Karpas-422 (cell line): ENCODE data around the gene POLN. TPM values are rescaled to one million over a fixed set of nuclear protein-coding genes. Genes with fewer than 3 reads are reported as not detected.

Experiments
- DNase-seq: peaks from one replicate; pipeline ENCODE4 v3.0.0-alpha.2; 2015
- H2AFZ ChIP-seq: fragments of 200-600 bp; sonication (generic); 2 replicates; pipeline ENCODE4 v1.6.1; 2014; ENCODE audit warnings: antibody characterized with exemption, low read length, mixed read lengths
- H3K27ac ChIP-seq: fragments of 200-600 bp; sonication (generic); 2 replicates; pipeline ENCODE4 v1.5.1; 2014; ENCODE audit warnings: mild to moderate bottlenecking, low read length, moderate library complexity
- H3K27me3 ChIP-seq: fragments of 200-600 bp; sonication (generic); 2 replicates; pipeline ENCODE4 v1.6.1; 2014; ENCODE audit warnings: low read length, mixed read lengths
- H3K36me3 ChIP-seq: fragments of 200-600 bp; sonication (generic); 2 replicates; pipeline ENCODE4 v1.6.1; 2014; ENCODE audit warnings: low read length, mixed read lengths; ENCODE audit not compliant: insufficient read depth
- H3K4me1 ChIP-seq: fragments of 200-600 bp; sonication (generic); 2 replicates; pipeline ENCODE4 v1.6.1; 2014; ENCODE audit warnings: mild to moderate bottlenecking, low read length, mixed read lengths
- H3K4me2 ChIP-seq: fragments of 200-600 bp; sonication (generic); 2 replicates; pipeline ENCODE4 v1.6.1; 2014; ENCODE audit warnings: low read length, low read depth, mild to moderate bottlenecking; ENCODE audit not compliant: poor library complexity, severe bottlenecking
- H3K4me3 ChIP-seq: fragments of 200-600 bp; sonication (generic); 2 replicates; pipeline ENCODE4 v1.5.1; 2014; ENCODE audit warnings: mild to moderate bottlenecking, antibody characterized with exemption, low read length, mixed read lengths
- H3K79me2 ChIP-seq: fragments of 200-600 bp; sonication (generic); 2 replicates; pipeline ENCODE4 v1.6.1; 2014; ENCODE audit warnings: mild to moderate bottlenecking, low read length, mixed read lengths
- H3K9ac ChIP-seq: fragments of 200-600 bp; sonication (generic); 2 replicates; pipeline ENCODE4 v1.6.0; 2014; ENCODE audit warnings: low read length
- H3K9me2 ChIP-seq: fragments of 200-600 bp; sonication (generic), shearing (Covaris generic); replicated peaks from 2 replicates; pipeline ENCODE4 v1.6.0; 2014; ENCODE audit warnings: mild to moderate bottlenecking, low read length, moderate library complexity; ENCODE audit not compliant: insufficient read depth
- H3K9me3 ChIP-seq: fragments of 300-700, 200-600 bp; sonication (generic); 2 replicates; pipeline ENCODE4 v1.6.1; 2014; ENCODE audit warnings: low read length, mixed read lengths
- H4K20me1 ChIP-seq: fragments of 200-600 bp; sonication (generic); 2 replicates; pipeline ENCODE4 v1.6.1; 2014; ENCODE audit warnings: mild to moderate bottlenecking, antibody characterized with exemption, low read length, low read depth; ENCODE audit not compliant: insufficient read depth
- total RNA-seq: library from RNA; depleted of rRNA; stranded (reverse); fragments of >200 nt; shearing (Covaris generic); gene quantifications from 2 replicates; pipeline ENCODE4 v1.2.3, GENCODE V29; 2014; ENCODE audit warnings: low replicate concordance

Gene POLN
- total RNA-seq, 1 experiment from 2014 or later = 4.3 TPM

GRCh38 chr4:2093265-2093664, 148.7 kb downstream of the POLN start:
- H4K20me1 ChIP-seq = no peaks in the 10 kb centered on the region
- H3K4me3 ChIP-seq = no peak overlapping the region
- H3K27me3 ChIP-seq = no peaks in the 10 kb centered on the region
- H3K79me2 ChIP-seq = no peaks in the 10 kb centered on the region
- H3K4me2 ChIP-seq = no peak overlapping the region
- H3K9me2 ChIP-seq = no peaks in the 10 kb centered on the region
- H3K27ac ChIP-seq = no peak overlapping the region
- no peak overlapping the region for H2AFZ ChIP-seq
- H3K9ac ChIP-seq = no peak overlapping the region
- no peak for DNase-seq
- no peaks in the 10 kb centered on the region for H3K4me1 ChIP-seq
- H3K9me3 ChIP-seq = no peaks in the 10 kb centered on the region; the same call in 1 of the 2 replicates
- H3K36me3 ChIP-seq = no peaks in the 10 kb centered on the region

DNA sequence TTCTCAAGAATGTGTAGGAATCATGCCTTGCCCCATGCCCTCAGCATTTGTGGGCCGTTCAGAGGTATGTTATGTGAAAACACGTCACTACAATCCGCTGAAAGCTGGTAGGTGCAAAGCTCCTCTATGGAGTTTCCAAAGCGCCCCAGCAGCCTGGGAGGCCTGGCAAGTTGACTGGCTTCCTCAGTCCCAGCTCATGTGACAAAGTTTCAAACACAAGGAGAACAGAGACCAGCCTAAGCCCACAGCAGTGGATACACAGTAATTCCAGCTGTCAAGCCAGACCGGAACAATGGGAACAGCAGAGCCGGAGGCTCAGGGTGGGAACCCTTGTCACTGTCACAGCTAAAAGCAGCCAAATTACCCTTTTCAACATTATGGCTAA, 149.3 kb downstream of the POLN start:
- Histone ChIP-seq H3K36me3 (no peaks in the 10 kb centered on the region), H3K79me2 (no peaks in the 10 kb centered on the region), H2AFZ (no peak overlapping the region), H3K4me3 (no peak overlapping the region), H4K20me1 (no peaks in the 10 kb centered on the region), H3K9me3 (no peaks in the 10 kb centered on the region; the same call in 1 of the 2 replicates), H3K9ac (no peak overlapping the region), H3K27me3 (no peaks in the 10 kb centered on the region), H3K4me2 (no peak overlapping the region), H3K27ac (no peak overlapping the region), H3K4me1 (no peaks in the 10 kb centered on the region), H3K9me2 (no peaks in the 10 kb centered on the region)
- DNase-seq = no peak

DNA sequence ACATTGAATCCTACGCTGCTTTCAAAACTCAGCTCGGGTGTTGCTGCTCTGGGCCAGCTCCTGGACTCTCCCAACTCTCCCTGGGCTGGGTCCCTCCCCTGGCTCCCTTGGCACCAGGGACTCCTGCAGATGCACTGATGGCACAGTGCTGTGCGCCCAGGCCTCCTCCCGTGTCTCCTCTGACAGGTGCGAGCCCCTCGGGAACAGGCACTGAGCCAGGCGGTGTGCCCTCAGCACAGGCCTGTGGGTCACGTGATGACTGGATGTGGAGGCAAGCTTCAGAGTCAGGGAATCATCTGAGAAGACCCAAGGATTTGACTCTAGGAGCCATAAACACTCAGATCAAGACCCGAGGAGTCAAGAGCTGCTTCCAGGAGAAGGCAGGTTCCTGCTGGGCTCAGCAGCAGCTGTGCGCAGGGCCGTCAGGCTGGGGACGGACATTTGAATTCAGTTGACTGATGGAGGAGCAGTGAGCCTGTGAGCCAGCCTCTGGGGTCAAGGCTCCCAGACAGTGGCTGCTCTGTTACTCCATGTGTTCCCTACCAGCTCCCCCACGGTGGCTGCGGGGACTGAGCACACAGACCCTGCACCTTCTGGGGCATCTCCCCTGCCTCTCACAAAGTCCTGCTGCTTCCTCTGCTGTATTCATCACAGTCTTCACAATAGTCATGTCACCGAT, 149.8 kb downstream of the POLN start:
- H3K9me3 ChIP-seq = no peaks in the 10 kb centered on the region; the same call in 1 of the 2 replicates
- H3K9ac ChIP-seq = no peak overlapping the region
- DNase-seq = no peak
- no peaks in the 10 kb centered on the region for H3K9me2 ChIP-seq
- no peak overlapping the region for H3K27ac ChIP-seq
- H3K79me2 ChIP-seq = no peaks in the 10 kb centered on the region
- H4K20me1 ChIP-seq = no peaks in the 10 kb centered on the region
- H3K4me2 ChIP-seq = no peak overlapping the region
- H3K27me3 ChIP-seq = no peaks in the 10 kb centered on the region
- H3K36me3 ChIP-seq = no peaks in the 10 kb centered on the region
- no peak overlapping the region for H3K4me3 ChIP-seq
- no peak overlapping the region for H2AFZ ChIP-seq
- H3K4me1 ChIP-seq = no peaks in the 10 kb centered on the region

DNA sequence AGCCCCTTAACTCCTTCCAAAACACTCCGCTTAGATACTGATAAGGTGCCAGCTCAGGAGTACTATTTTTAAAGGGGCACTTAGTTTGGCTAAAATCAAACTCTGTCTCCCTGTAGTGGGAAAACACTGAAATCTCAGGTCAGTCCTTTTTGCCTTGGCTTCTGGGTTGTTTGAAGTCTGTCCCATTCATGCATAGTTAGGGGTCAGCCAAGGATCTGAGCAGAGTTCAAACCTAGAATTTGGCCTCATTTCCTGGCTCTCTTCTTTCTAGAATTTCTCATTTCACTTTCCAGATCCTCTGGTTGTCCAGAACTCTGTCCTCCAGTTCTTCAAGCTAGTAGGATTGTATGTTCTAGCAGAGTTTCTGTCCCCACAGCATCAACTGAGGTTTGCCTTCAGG, 151.3 kb downstream of the POLN start:
- no peak for DNase-seq
- no peaks in the 10 kb centered on the region for H4K20me1 ChIP-seq
- no peak overlapping the region for H3K27ac ChIP-seq
- no peak overlapping the region for H2AFZ ChIP-seq
- no peak overlapping the region for H3K4me3 ChIP-seq
- H3K4me1 ChIP-seq = no peaks in the 10 kb centered on the region
- no peaks in the 10 kb centered on the region for H3K27me3 ChIP-seq
- no peaks in the 10 kb centered on the region for H3K9me3 ChIP-seq
- H3K36me3 ChIP-seq = no peaks in the 10 kb centered on the region
- no peaks in the 10 kb centered on the region for H3K79me2 ChIP-seq
- no peak overlapping the region for H3K9ac ChIP-seq
- no peaks in the 10 kb centered on the region for H3K9me2 ChIP-seq
- no peak overlapping the region for H3K4me2 ChIP-seq

DNA sequence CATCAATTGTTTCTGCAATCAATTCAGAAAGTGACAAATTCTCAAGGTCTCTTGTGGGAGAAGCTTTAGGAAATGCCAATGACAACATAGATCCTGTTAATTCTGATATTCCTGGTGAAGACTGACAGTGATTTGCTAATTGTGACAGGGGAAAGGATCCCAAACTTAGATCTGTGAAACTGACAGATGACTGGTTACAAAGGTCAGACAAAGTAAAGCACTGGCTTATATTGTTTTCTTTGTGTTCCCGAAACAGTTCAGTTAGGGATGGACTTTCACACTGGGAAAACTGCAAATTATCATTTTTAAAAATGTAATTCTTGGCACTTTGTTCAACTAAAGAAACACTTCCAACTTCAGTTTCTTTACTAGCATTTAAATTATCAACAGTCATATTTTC, 152.7 kb downstream of the POLN start:
- no peaks in the 10 kb centered on the region for H4K20me1 ChIP-seq
- H2AFZ ChIP-seq = no peak overlapping the region
- no peak overlapping the region for H3K4me2 ChIP-seq
- H3K79me2 ChIP-seq = no peaks in the 10 kb centered on the region
- no peak overlapping the region for H3K4me3 ChIP-seq
- H3K27me3 ChIP-seq = no peaks in the 10 kb centered on the region
- H3K9me2 ChIP-seq = no peaks in the 10 kb centered on the region
- DNase-seq = no peak
- H3K27ac ChIP-seq = no peak overlapping the region
- no peaks in the 10 kb centered on the region for H3K36me3 ChIP-seq
- no peak overlapping the region for H3K9ac ChIP-seq
- no peaks in the 10 kb centered on the region for H3K9me3 ChIP-seq
- H3K4me1 ChIP-seq = no peaks in the 10 kb centered on the region

- no peaks in the 10 kb centered on the region for H3K36me3 ChIP-seq
- no peak overlapping the region for H3K4me3 ChIP-seq
- no peaks in the 10 kb centered on the region for H4K20me1 ChIP-seq
- H3K4me2 ChIP-seq = no peak overlapping the region
- no peaks in the 10 kb centered on the region for H3K9me3 ChIP-seq
- DNase-seq = no peak
- no peaks in the 10 kb centered on the region for H3K9me2 ChIP-seq
- no peak overlapping the region for H3K27ac ChIP-seq
- H3K27me3 ChIP-seq = no peaks in the 10 kb centered on the region
- no peak overlapping the region for H2AFZ ChIP-seq
- no peaks in the 10 kb centered on the region for H3K79me2 ChIP-seq
- no peak overlapping the region for H3K9ac ChIP-seq
- H3K4me1 ChIP-seq = no peaks in the 10 kb centered on the region
Observed at GRCh38 chr4:2087170-2087569, 154.8 kb downstream of the POLN start.

DNA sequence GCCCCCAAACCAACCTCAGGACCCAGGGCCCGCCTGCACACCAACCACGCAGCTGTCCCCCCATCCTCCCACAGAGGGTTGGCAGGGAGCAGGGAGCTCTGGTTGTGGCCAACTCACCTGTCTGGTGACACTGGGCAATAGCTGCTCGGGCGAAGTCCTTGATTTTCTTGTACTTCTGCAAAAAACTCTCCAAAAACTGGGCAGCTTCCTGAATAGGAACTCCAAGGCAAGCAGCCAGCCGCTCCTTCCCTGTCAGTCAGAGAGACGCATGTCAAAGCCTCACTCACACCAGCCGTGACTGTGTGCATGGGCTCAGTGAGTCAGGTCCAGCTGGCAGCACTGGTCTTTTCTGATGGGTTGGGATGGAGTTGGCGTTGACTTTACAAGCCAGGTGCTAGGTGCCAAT, 156.4 kb downstream of the POLN start:
- Histone ChIP-seq H3K4me1 (no peaks in the 10 kb centered on the region), H3K9ac (no peak overlapping the region), H3K27ac (no peak overlapping the region), H3K36me3 (no peaks in the 10 kb centered on the region), H3K9me2 (no peaks in the 10 kb centered on the region), H3K79me2 (no peaks in the 10 kb centered on the region), H3K27me3 (no peaks in the 10 kb centered on the region), H2AFZ (no peak overlapping the region), H3K4me2 (no peak overlapping the region), H3K9me3 (no peaks in the 10 kb centered on the region), H3K4me3 (no peak overlapping the region), H4K20me1 (no peaks in the 10 kb centered on the region)
- no peak for DNase-seq

DNA sequence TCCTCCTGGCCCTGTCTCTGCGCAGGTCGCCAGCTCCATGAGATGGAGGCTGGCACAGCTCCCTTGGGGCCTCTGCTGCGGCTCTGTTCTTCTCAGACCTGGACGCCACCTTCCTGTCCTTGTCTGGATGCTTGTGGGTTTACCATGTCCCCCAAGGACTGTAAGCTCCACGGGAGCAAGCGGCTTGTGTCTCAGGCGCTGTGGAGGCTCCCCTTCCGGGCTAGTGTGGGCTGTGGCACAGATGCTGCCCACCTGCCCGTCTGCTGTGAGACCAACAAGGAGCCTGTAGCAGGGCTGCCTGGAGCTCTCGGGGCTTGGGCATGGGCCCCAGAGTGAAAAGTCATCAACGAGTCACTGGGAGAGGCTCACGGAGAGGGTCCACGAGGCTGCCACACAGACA, 157.6 kb downstream of the POLN start:
- Histone ChIP-seq H3K36me3 (no peaks in the 10 kb centered on the region), H3K9me2 (no peaks in the 10 kb centered on the region), H3K9ac (no peak overlapping the region), H3K79me2 (no peaks in the 10 kb centered on the region), H4K20me1 (no peaks in the 10 kb centered on the region), H3K4me3 (no peak overlapping the region), H2AFZ (no peak overlapping the region), H3K4me1 (peaks cover 4% of the 10 kb centered on the region), H3K4me2 (no peak overlapping the region), H3K27ac (no peak overlapping the region), H3K27me3 (no peaks in the 10 kb centered on the region), H3K9me3 (no peaks in the 10 kb centered on the region)
- DNase-seq = no peak

GRCh38 chr4:2083826-2084160, 158.1 kb downstream of the POLN start:
- H3K27me3 ChIP-seq = no peaks in the 10 kb centered on the region
- H3K9me3 ChIP-seq = no peaks in the 10 kb centered on the region
- no peak for DNase-seq
- H3K79me2 ChIP-seq = no peaks in the 10 kb centered on the region
- H2AFZ ChIP-seq = no peak overlapping the region
- H3K9me2 ChIP-seq = no peaks in the 10 kb centered on the region
- no peaks in the 10 kb centered on the region for H3K36me3 ChIP-seq
- H3K9ac ChIP-seq = no peak overlapping the region
- no peak overlapping the region for H3K4me3 ChIP-seq
- H4K20me1 ChIP-seq = no peaks in the 10 kb centered on the region
- no peak overlapping the region for H3K27ac ChIP-seq
- H3K4me1 ChIP-seq = peaks cover 4% of the 10 kb centered on the region
- H3K4me2 ChIP-seq = no peak overlapping the region
